H9 (cell line): ENCODE measurements around the gene CRHR2. TPM values are rescaled to one million over a fixed set of nuclear protein-coding genes. Genes with fewer than 3 reads are reported as not detected.

ENCODE experiments used
- DNase-seq: peaks from one replicate; pipeline ENCODE4 v3.0.0-alpha.2; 2017
- H2AFZ ChIP-seq: one replicate; pipeline ENCODE4 v1.6.1; 2013; ENCODE audit warnings: mild to moderate bottlenecking, low read length, control low read depth, moderate library complexity
- H2AK5ac ChIP-seq: 2 replicates; pipeline ENCODE4 v1.6.1; 2013; ENCODE audit warnings: low read length, control low read depth, mixed read lengths; ENCODE audit not compliant: insufficient read length
- H2BK120ac ChIP-seq: one replicate; pipeline ENCODE4 v1.6.1; 2013; ENCODE audit warnings: low read depth, mild to moderate bottlenecking, low read length, control low read depth, inconsistent platforms; ENCODE audit not compliant: poor library complexity, severe bottlenecking
- H2BK12ac ChIP-seq: 2 replicates; pipeline ENCODE4 v1.6.1; 2013; ENCODE audit warnings: low read length, control low read depth, mixed read lengths, low read depth; ENCODE audit not compliant: insufficient read length
- H2BK15ac ChIP-seq: 2 replicates; pipeline ENCODE4 v1.6.1; 2013; ENCODE audit warnings: low read depth, low read length, control low read depth
- H2BK20ac ChIP-seq: one replicate; pipeline ENCODE4 v1.6.1; 2013; ENCODE audit warnings: low read depth, mild to moderate bottlenecking, low read length, control low read depth, inconsistent platforms; ENCODE audit not compliant: poor library complexity, severe bottlenecking
- H2BK5ac ChIP-seq: 2 replicates; pipeline ENCODE4 v1.6.1; 2013; ENCODE audit warnings: low read length, control low read depth, mixed read lengths; ENCODE audit not compliant: insufficient read length
- H3K14ac ChIP-seq: 2 replicates; pipeline ENCODE4 v1.6.1; 2013; ENCODE audit warnings: low read length, control low read depth; ENCODE audit not compliant: insufficient read depth
- H3K18ac ChIP-seq: 2 replicates; pipeline ENCODE4 v1.6.1; 2013; ENCODE audit warnings: low read depth, mild to moderate bottlenecking, mixed read lengths, low read length, control low read depth; ENCODE audit not compliant: insufficient read length
- H3K23ac ChIP-seq: 2 replicates; pipeline ENCODE4 v1.6.1; 2013; ENCODE audit warnings: low read length, control low read depth, mixed read lengths, low read depth; ENCODE audit not compliant: insufficient read length
- H3K23me2 ChIP-seq: 2 replicates; pipeline ENCODE4 v1.6.1; 2013; ENCODE audit warnings: low read depth, mild to moderate bottlenecking, mixed read lengths, low read length, control low read depth; ENCODE audit not compliant: insufficient read length, poor library complexity, severe bottlenecking
- H3K27ac ChIP-seq: 2 replicates; pipeline ENCODE4 v1.5.1; 2013; ENCODE audit warnings: low read length, control low read depth, mixed read lengths, low read depth; ENCODE audit not compliant: insufficient read length
- H3K27me3 ChIP-seq: 2 replicates; pipeline ENCODE4 v1.6.1; 2013; ENCODE audit warnings: low read length, control low read depth, inconsistent platforms; ENCODE audit not compliant: insufficient read depth
- H3K4ac ChIP-seq: 2 replicates; pipeline ENCODE4 v1.6.1; 2013; ENCODE audit warnings: low read depth, mild to moderate bottlenecking, control low read depth, inconsistent platforms, low read length, moderate library complexity
- H3K4me1 ChIP-seq: 2 replicates; pipeline ENCODE4 v1.6.1; 2013; ENCODE audit warnings: low read length, control low read depth, inconsistent platforms; ENCODE audit not compliant: insufficient read depth
- H3K4me2 ChIP-seq: 2 replicates; pipeline ENCODE4 v1.6.1; 2013; ENCODE audit warnings: low read length, control low read depth, mixed read lengths; ENCODE audit not compliant: insufficient read length, insufficient read depth
- H3K56ac ChIP-seq: 2 replicates; pipeline ENCODE4 v1.6.1; 2013; ENCODE audit warnings: low read depth, mild to moderate bottlenecking, mixed read lengths, low read length, control low read depth; ENCODE audit not compliant: insufficient read length
- H3K79me1 ChIP-seq: 2 replicates; pipeline ENCODE4 v1.6.1; 2013; ENCODE audit warnings: low read depth, mild to moderate bottlenecking, moderate library complexity, low read length, control low read depth, inconsistent platforms; ENCODE audit not compliant: insufficient read depth, poor library complexity, severe bottlenecking
- H3K79me2 ChIP-seq: 2 replicates; pipeline ENCODE4 v1.6.1; 2013; ENCODE audit warnings: low read length, control low read depth, inconsistent platforms; ENCODE audit not compliant: insufficient read depth
- H3K9ac ChIP-seq: 2 replicates; pipeline ENCODE4 v1.6.1; 2013; ENCODE audit warnings: low read length, control low read depth, mixed read lengths; ENCODE audit not compliant: insufficient read length; ENCODE audit errors: extremely low read depth
- H3K9me3 ChIP-seq: one replicate; pipeline ENCODE4 v1.6.1; 2013; ENCODE audit warnings: low read depth, low read length, inconsistent platforms; ENCODE audit not compliant: control insufficient read depth
- H3T11ph ChIP-seq: one replicate; pipeline ENCODE4 v1.6.1; 2013; ENCODE audit warnings: mild to moderate bottlenecking, low read length, control low read depth, inconsistent platforms
- H4K20me1 ChIP-seq: one replicate; pipeline ENCODE4 v1.6.1; 2013; ENCODE audit not compliant: control insufficient read depth, insufficient read length, insufficient read depth
- H4K5ac ChIP-seq: 2 replicates; pipeline ENCODE4 v1.6.1; 2013; ENCODE audit warnings: low read depth, mild to moderate bottlenecking, mixed read lengths, low read length, control low read depth; ENCODE audit not compliant: insufficient read length
- H4K8ac ChIP-seq: replicated peaks from 2 replicates; pipeline ENCODE4 v1.6.1; 2013; ENCODE audit warnings: low read length, control low read depth, mixed read lengths, low read depth; ENCODE audit not compliant: insufficient read length
- H4K91ac ChIP-seq: 2 replicates; pipeline ENCODE4 v1.6.1; 2013; ENCODE audit warnings: low read depth, mild to moderate bottlenecking, moderate library complexity, mixed read lengths, low read length, control low read depth; ENCODE audit not compliant: insufficient read length
- H3K27ac Mint-ChIP-seq, 3 experiments: 2 replicates in 2 of 3; 3 replicates in 1 of 3; pipeline ENCODE4 v1.8.0; 2020 to 2021; ENCODE audit warnings: mixed read lengths in 3 of 3, mild to moderate bottlenecking in 1 of 3, moderate library complexity in 1 of 3
- H3K27me3 Mint-ChIP-seq: 2 replicates; pipeline ENCODE4 v1.8.0; 2021; ENCODE audit warnings: low read depth, mild to moderate bottlenecking, moderate library complexity, mixed read lengths
- H3K36me3 Mint-ChIP-seq, 3 experiments: 2 replicates in 2 of 3; 3 replicates in 1 of 3; pipeline ENCODE4 v1.8.0; 2020 to 2021; ENCODE audit warnings: low read depth in 3 of 3, mixed read lengths in 3 of 3; ENCODE audit not compliant: insufficient read depth in 1 of 3
- H3K4me1 Mint-ChIP-seq, 2 experiments: 2 replicates each; pipeline ENCODE4 v1.8.0; 2020; ENCODE audit warnings: mixed read lengths in 2 of 2
- H3K4me3 Mint-ChIP-seq, 2 experiments: 2 replicates in 1 of 2; 3 replicates in 1 of 2; pipeline ENCODE4 v1.8.0; 2020 to 2021; ENCODE audit warnings: mild to moderate bottlenecking in 2 of 2, mixed read lengths in 2 of 2, moderate library complexity in 1 of 2
- H3K9me3 Mint-ChIP-seq, 2 experiments: 2 replicates in 1 of 2; 3 replicates in 1 of 2; pipeline ENCODE4 v1.8.0; 2020; ENCODE audit warnings: mild to moderate bottlenecking in 2 of 2, mixed read lengths in 2 of 2, moderate library complexity in 1 of 2
- CTCF ChIP-seq: fragments of 200-600 bp; sonication (generic); conservative IDR thresholded peaks from 3 replicates; pipeline ENCODE4 v1.8.0; 2021; ENCODE audit warnings: antibody characterized with exemption, mild to moderate bottlenecking
- WGBS: extraction: QIAGEN DNeasy Blood & Tissue Kit; methylation state at CpG from one replicate; pipeline ENCODE4 v1.1.7; 2013; ENCODE audit warnings: missing lambda C conversion rate, low lambda C conversion rate, mixed read lengths; ENCODE audit not compliant: insufficient read length; ENCODE audit errors: extremely low coverage; 5-methylcytosine and 5-hydroxymethylcytosine counted together
- total RNA-seq: library from RNA; stranded (reverse); gene quantifications from 2 replicates; pipeline ENCODE4 v1.2.1, GENCODE V29; 2021

Gene CRHR2
- total RNA-seq, 1 experiment from 2014 or later = 0.07 TPM

- no peaks in the 10 kb centered on the region for H3K79me2 ChIP-seq
- no peak overlapping the region for H3K27ac ChIP-seq
- no peaks in the 10 kb centered on the region for H3K79me1 ChIP-seq
Measured at GRCh38 chr7:30618961-30619360, 63.3 kb downstream of the CRHR2 start.

More at GRCh38 chr7:30618961-30619360, 63.3 kb downstream of the CRHR2 start:
- no peak overlapping the region for H2BK15ac ChIP-seq
- no peaks in the 10 kb centered on the region for H4K20me1 ChIP-seq
- no peaks in the 10 kb centered on the region for H3K23me2 ChIP-seq
- no peak overlapping the region for H3K56ac ChIP-seq
- no peak overlapping the region for H3K14ac ChIP-seq
- TF ChIP-seq CTCF = no peak
- no peak overlapping the region for H3K4me2 ChIP-seq
- no peak overlapping the region for H3K4ac ChIP-seq
- H3K9ac ChIP-seq = no peak overlapping the region
- no peaks in the 10 kb centered on the region for H3K4me1 ChIP-seq
- H3K36me3 Mint-ChIP-seq = peaks cover 58 to 89% (median 86%) of the 10 kb centered on the region in 3 experiments; a peak in 6 of 7 replicates
- H3T11ph ChIP-seq = no peak overlapping the region
- H3K27me3 ChIP-seq = no peaks in the 10 kb centered on the region
- no peak overlapping the region for H3K4me3 Mint-ChIP-seq
- no peak overlapping the region for H2BK12ac ChIP-seq
- H2BK20ac ChIP-seq = no peak overlapping the region
- no peaks in the 10 kb centered on the region for H3K9me3 ChIP-seq
- no peak for DNase-seq
- H3K18ac ChIP-seq = no peak overlapping the region
- H3K9me3 Mint-ChIP-seq = no peaks in the 10 kb centered on the region
- H2AK5ac ChIP-seq = no peak overlapping the region
- H3K23ac ChIP-seq = no peak overlapping the region
- no peak overlapping the region for H2BK120ac ChIP-seq
- H4K8ac ChIP-seq = no peak overlapping the region
- no peaks in the 10 kb centered on the region for H3K4me1 Mint-ChIP-seq
- no peak overlapping the region for H2BK5ac ChIP-seq
- H4K5ac ChIP-seq = no peak overlapping the region
- H4K91ac ChIP-seq = no peak overlapping the region
- no peaks in the 10 kb centered on the region for H3K27me3 Mint-ChIP-seq
- no CpG with 5 or more reads among the region's 1 CpG for WGBS
- no peak overlapping the region for H2AFZ ChIP-seq
- no peak overlapping the region for H3K27ac Mint-ChIP-seq
